Sigmoid colon (tissue), 3 donors: Measurements from ENCODE around the gene CCL28.

ENCODE experiments used
- POLR2A ChIP-seq, 2 donors: fragments of 450-650 bp; IDR thresholded peaks; one replicate each; pipeline ENCODE4 v1.6.1; 2016; ENCODE audit warnings: antibody characterized with exemption in 2 of 2, mild to moderate bottlenecking in 2 of 2, moderate library complexity in 2 of 2
- TF ChIP-seq, protein P1 (sequence below), 4 experiments: fragments of 450-650 bp in 3 of 4; fragments of 200-600 bp in 1 of 4; IDR thresholded peaks; one replicate each; pipeline ENCODE4 v1.5.1; 2016 to 2019; ENCODE audit warnings: antibody characterized with exemption in 4 of 4, mild to moderate bottlenecking in 3 of 4, moderate library complexity in 2 of 4

GRCh38 chr5:43357878-43358281 is 54.3 kb downstream of the CCL28 start:
- TF ChIP-seq, protein P1, sequence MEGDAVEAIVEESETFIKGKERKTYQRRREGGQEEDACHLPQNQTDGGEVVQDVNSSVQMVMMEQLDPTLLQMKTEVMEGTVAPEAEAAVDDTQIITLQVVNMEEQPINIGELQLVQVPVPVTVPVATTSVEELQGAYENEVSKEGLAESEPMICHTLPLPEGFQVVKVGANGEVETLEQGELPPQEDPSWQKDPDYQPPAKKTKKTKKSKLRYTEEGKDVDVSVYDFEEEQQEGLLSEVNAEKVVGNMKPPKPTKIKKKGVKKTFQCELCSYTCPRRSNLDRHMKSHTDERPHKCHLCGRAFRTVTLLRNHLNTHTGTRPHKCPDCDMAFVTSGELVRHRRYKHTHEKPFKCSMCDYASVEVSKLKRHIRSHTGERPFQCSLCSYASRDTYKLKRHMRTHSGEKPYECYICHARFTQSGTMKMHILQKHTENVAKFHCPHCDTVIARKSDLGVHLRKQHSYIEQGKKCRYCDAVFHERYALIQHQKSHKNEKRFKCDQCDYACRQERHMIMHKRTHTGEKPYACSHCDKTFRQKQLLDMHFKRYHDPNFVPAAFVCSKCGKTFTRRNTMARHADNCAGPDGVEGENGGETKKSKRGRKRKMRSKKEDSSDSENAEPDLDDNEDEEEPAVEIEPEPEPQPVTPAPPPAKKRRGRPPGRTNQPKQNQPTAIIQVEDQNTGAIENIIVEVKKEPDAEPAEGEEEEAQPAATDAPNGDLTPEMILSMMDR (IDR thresholded peaks at IDR 0.05), result no peak
- no peak for TF ChIP-seq POLR2A (IDR thresholded peaks at IDR 0.05)
